GM23338 (cell line): Measurements from ENCODE around the gene UBN2. TPM values are rescaled to one million over a fixed set of nuclear protein-coding genes. Genes with fewer than 3 reads are reported as not detected.

Experiments
- ATAC-seq: fragments of 200-7000 bp; cut with Tn5 transposase; 3 replicates; pipeline ENCODE4 v1.9.1; 2020
- DNase-seq: peaks from one replicate; pipeline ENCODE4 v3.0.0-alpha.2; 2015; ENCODE audit warnings: low spot score
- H2AFZ ChIP-seq: fragments of 200-600 bp; sonication (generic); 2 replicates; pipeline ENCODE4 v1.8.0; 2016; ENCODE audit warnings: antibody characterized with exemption, mild to moderate bottlenecking, moderate library complexity
- H3F3A ChIP-seq: fragments of 200-600 bp; sonication (generic); replicated peaks from 2 replicates; pipeline ENCODE4 v1.8.0; 2017; ENCODE audit warnings: antibody characterized with exemption, mixed run types, low read depth
- H3K27ac ChIP-seq: fragments of 200-600 bp; sonication (generic); 2 replicates; pipeline ENCODE4 v1.6.1; 2016; ENCODE audit warnings: low read depth
- H3K27me3 ChIP-seq: fragments of 200-600 bp; sonication (generic); 2 replicates; pipeline ENCODE4 v1.8.0; 2016; ENCODE audit warnings: mild to moderate bottlenecking, mixed run types, moderate library complexity; ENCODE audit not compliant: insufficient read depth
- H3K36me3 ChIP-seq: fragments of 200-600 bp; sonication (generic); 2 replicates; pipeline ENCODE4 v1.8.0; 2016; ENCODE audit warnings: mild to moderate bottlenecking; ENCODE audit not compliant: insufficient read depth
- H3K4me1 ChIP-seq: fragments of 200-600 bp; sonication (generic); 2 replicates; pipeline ENCODE4 v1.8.0; 2016; ENCODE audit warnings: mild to moderate bottlenecking, moderate library complexity; ENCODE audit not compliant: insufficient read depth
- H3K4me2 ChIP-seq: fragments of 200-600 bp; sonication (generic); 2 replicates; pipeline ENCODE4 v1.7.1; 2017; ENCODE audit warnings: mixed run types
- H3K4me3 ChIP-seq: fragments of 200-600 bp; sonication (generic); 2 replicates; pipeline ENCODE4 v1.6.1; 2016; ENCODE audit warnings: mixed run types
- H3K79me2 ChIP-seq: fragments of 200-600 bp; sonication (generic); replicated peaks from 2 replicates; pipeline ENCODE4 v1.8.0; 2017; ENCODE audit warnings: mild to moderate bottlenecking; ENCODE audit not compliant: insufficient read depth
- H3K9me2 ChIP-seq: fragments of 200-600 bp; sonication (generic); 2 replicates; pipeline ENCODE4 v1.8.0; 2017; ENCODE audit not compliant: insufficient read depth
- H4K20me1 ChIP-seq: fragments of 200-600 bp; sonication (generic); replicated peaks from 2 replicates; pipeline ENCODE4 v1.8.0; 2017; ENCODE audit warnings: mild to moderate bottlenecking; ENCODE audit not compliant: insufficient read depth
- H3K27ac Mint-ChIP-seq: 2 replicates; pipeline ENCODE4 v1.8.0; 2020; ENCODE audit warnings: inconsistent platforms, mild to moderate bottlenecking, moderate library complexity, mixed read lengths
- H3K27me3 Mint-ChIP-seq: 3 replicates; pipeline ENCODE4 v1.8.0; 2022; ENCODE audit warnings: low read depth, mild to moderate bottlenecking, moderate library complexity, mixed read lengths, inconsistent platforms; ENCODE audit not compliant: insufficient read depth, poor library complexity
- H3K36me3 Mint-ChIP-seq: 3 replicates; pipeline ENCODE4 v1.8.0; 2021; ENCODE audit warnings: low read depth, mild to moderate bottlenecking, inconsistent platforms, moderate library complexity, mixed read lengths
- H3K4me1 Mint-ChIP-seq: 3 replicates; pipeline ENCODE4 v1.8.0; 2020; ENCODE audit warnings: mild to moderate bottlenecking, inconsistent platforms, mixed read lengths
- H3K4me3 Mint-ChIP-seq: 3 replicates; pipeline ENCODE4 v1.8.0; 2021; ENCODE audit warnings: moderate library complexity, mild to moderate bottlenecking, inconsistent platforms, mixed read lengths
- H3K9me3 Mint-ChIP-seq: 3 replicates; pipeline ENCODE4 v1.8.0; 2020; ENCODE audit warnings: moderate library complexity, mild to moderate bottlenecking, inconsistent platforms, mixed read lengths
- CREB1 ChIP-seq: fragments of 250-450 bp; sonication (Bioruptor Pico); IDR thresholded peaks from 2 replicates; pipeline ENCODE4 v1.5.0; 2020; ENCODE audit warnings: low read depth, mild to moderate bottlenecking, moderate library complexity
- EZH2 ChIP-seq: fragments of 200-600 bp; sonication (generic); IDR thresholded peaks from one replicate; pipeline ENCODE4 v1.8.0; 2017; ENCODE audit warnings: antibody characterized with exemption, mild to moderate bottlenecking, low read depth; ENCODE audit not compliant: unreplicated experiment
- EZH2phosphoT487 ChIP-seq: fragments of 200-600 bp; sonication (generic); IDR thresholded peaks from one replicate; pipeline ENCODE4 v1.8.1; 2018; ENCODE audit warnings: antibody characterized with exemption; ENCODE audit not compliant: unreplicated experiment
- JUNB ChIP-seq: IDR thresholded peaks from one replicate; pipeline ENCODE4 v1.6.1; 2016; ENCODE audit warnings: antibody characterized with exemption; ENCODE audit not compliant: unreplicated experiment
- NANOG ChIP-seq: IDR thresholded peaks from 2 replicates; pipeline ENCODE4 v1.6.1; 2016; ENCODE audit warnings: antibody characterized with exemption, borderline replicate concordance
- POLR2AphosphoS5 ChIP-seq: IDR thresholded peaks from 2 replicates; pipeline ENCODE4 v1.6.1; 2016; ENCODE audit warnings: antibody characterized with exemption, low read depth
- STAT1 ChIP-seq: IDR thresholded peaks from one replicate; pipeline ENCODE4 v1.6.1; 2016; ENCODE audit warnings: antibody characterized with exemption; ENCODE audit not compliant: unreplicated experiment
- ZNF114 ChIP-seq: fragments of 250-450 bp; sonication (Bioruptor Pico); IDR thresholded peaks from 2 replicates; pipeline ENCODE4 v1.5.0; 2020; ENCODE audit warnings: mild to moderate bottlenecking, moderate library complexity
- ZNF331 ChIP-seq: fragments of 250-450 bp; sonication (Bioruptor Pico); IDR thresholded peaks from 2 replicates; pipeline ENCODE4 v1.5.0; 2020; ENCODE audit warnings: low read depth, mild to moderate bottlenecking, moderate library complexity
- polyA plus RNA-seq: library from polyadenylated mRNA; unstranded; fragments of >200 nt; fragmentation: Nextera tagmentation; extraction: Ambion mirVana; gene quantifications from 2 replicates; pipeline ENCODE4 v1.2.1, GENCODE V29; 2016
- total RNA-seq: library from RNA; depleted of rRNA; stranded (reverse); fragments of >200 nt; shearing (Covaris generic); gene quantifications from 2 replicates; pipeline ENCODE4 v1.2.3, GENCODE V29; 2014
- TF ChIP-seq, protein P1 (sequence below): IDR thresholded peaks from one replicate; pipeline ENCODE4 v1.6.1; 2018; ENCODE audit warnings: antibody characterized with exemption; ENCODE audit not compliant: unreplicated experiment
- TF ChIP-seq, protein P2 (sequence below): IDR thresholded peaks from 2 replicates; pipeline ENCODE4 v1.6.1; 2016; ENCODE audit warnings: antibody characterized with exemption
- TF ChIP-seq, protein P3 (sequence below): fragments of 250-450 bp; sonication (Bioruptor Pico); IDR thresholded peaks from 2 replicates; pipeline ENCODE4 v1.5.0; 2020; ENCODE audit warnings: mild to moderate bottlenecking, moderate library complexity
- TF ChIP-seq, protein P4 (sequence below), 2 experiments: fragments of 200-600 bp in 1 of 2; sonication (generic) in 1 of 2; conservative IDR thresholded peaks; 2 replicates each; pipeline versions ENCODE4 v1.5.1 to v1.6.1; 2016 to 2017; ENCODE audit warnings: antibody characterized with exemption in 2 of 2, low read depth in 2 of 2, mild to moderate bottlenecking in 2 of 2, moderate library complexity in 1 of 2

The UBN2 gene
- total and polyA plus RNA-seq, 2 experiments from 2014 or later: 18.5 to 26.6 TPM

DNA sequence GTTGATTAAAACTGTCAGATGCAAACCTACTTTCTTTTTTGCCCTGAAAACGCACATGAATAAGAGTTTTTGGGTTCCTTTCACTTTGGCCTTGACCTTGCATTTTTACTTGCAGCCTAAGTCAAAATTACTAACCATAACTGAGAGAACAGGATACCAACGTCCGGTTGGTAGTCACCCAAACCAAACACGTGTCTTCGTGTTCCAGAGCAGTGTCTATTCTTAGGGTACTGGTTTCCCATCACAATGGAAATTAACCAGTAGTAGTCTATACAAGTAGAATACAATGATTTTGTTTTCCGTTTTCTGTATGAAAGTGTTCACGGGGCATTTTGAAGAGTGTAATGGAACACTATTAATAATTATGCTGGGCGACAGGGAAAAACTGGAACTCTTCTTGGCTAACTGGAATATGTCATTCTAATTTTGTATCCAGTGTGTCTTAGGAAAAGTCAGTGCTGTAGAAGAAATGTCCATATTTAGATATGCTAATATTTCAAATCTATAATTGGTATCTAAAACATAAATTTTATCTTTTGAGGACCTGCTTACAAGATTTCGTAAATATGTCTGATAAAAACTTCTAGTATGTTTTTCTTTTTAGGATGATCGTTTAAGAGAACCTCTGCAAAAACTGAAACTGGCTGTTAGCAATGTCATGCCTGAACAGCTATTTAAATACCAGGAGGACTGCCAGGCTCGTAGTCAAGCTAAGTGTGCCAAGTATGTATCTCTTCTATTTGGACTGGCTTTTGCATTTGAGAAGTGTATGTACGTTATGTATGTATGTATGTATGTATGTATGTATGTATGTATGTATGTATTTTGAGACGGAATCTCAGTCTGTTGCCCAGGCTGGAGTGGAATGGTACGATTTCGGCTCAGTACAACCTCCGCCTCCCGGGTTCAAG, 40.9 kb downstream of the UBN2 start:
- Mint-ChIP-seq H3K4me3 (no peak overlapping the region), H3K9me3 (no peaks in the 10 kb centered on the region), H3K27ac (no peak overlapping the region), H3K27me3 (no peaks in the 10 kb centered on the region), H3K4me1 (no peaks in the 10 kb centered on the region), H3K36me3 (peaks cover 47% of the 10 kb centered on the region)
- Histone ChIP-seq H3K4me2 (no peak overlapping the region), H3K4me1 (no peaks in the 10 kb centered on the region), H3K27ac (no peak overlapping the region), H4K20me1 (no peaks in the 10 kb centered on the region; the same call in 1 of the 2 replicates), H3K27me3 (no peaks in the 10 kb centered on the region), H3K79me2 (no peaks in the 10 kb centered on the region), H3K9me2 (no peaks in the 10 kb centered on the region), H3K4me3 (no peak overlapping the region), H3K36me3 (peaks cover 55% of the 10 kb centered on the region), H2AFZ (no peak overlapping the region), H3F3A (no peaks in the 10 kb centered on the region)
- TF ChIP-seq EZH2phosphoT487 (no peak), JUNB (no peak), ZNF114 (CRISPR knock-in tag) (no peak), ZNF331 (CRISPR knock-in tag) (no peak), POLR2AphosphoS5 (no peak), STAT1 (no peak), NANOG (no peak), EZH2 (no peak), CREB1 (no peak)
- TF ChIP-seq, protein P1, sequence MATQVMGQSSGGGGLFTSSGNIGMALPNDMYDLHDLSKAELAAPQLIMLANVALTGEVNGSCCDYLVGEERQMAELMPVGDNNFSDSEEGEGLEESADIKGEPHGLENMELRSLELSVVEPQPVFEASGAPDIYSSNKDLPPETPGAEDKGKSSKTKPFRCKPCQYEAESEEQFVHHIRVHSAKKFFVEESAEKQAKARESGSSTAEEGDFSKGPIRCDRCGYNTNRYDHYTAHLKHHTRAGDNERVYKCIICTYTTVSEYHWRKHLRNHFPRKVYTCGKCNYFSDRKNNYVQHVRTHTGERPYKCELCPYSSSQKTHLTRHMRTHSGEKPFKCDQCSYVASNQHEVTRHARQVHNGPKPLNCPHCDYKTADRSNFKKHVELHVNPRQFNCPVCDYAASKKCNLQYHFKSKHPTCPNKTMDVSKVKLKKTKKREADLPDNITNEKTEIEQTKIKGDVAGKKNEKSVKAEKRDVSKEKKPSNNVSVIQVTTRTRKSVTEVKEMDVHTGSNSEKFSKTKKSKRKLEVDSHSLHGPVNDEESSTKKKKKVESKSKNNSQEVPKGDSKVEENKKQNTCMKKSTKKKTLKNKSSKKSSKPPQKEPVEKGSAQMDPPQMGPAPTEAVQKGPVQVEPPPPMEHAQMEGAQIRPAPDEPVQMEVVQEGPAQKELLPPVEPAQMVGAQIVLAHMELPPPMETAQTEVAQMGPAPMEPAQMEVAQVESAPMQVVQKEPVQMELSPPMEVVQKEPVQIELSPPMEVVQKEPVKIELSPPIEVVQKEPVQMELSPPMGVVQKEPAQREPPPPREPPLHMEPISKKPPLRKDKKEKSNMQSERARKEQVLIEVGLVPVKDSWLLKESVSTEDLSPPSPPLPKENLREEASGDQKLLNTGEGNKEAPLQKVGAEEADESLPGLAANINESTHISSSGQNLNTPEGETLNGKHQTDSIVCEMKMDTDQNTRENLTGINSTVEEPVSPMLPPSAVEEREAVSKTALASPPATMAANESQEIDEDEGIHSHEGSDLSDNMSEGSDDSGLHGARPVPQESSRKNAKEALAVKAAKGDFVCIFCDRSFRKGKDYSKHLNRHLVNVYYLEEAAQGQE: no peak
- TF ChIP-seq, protein P2, sequence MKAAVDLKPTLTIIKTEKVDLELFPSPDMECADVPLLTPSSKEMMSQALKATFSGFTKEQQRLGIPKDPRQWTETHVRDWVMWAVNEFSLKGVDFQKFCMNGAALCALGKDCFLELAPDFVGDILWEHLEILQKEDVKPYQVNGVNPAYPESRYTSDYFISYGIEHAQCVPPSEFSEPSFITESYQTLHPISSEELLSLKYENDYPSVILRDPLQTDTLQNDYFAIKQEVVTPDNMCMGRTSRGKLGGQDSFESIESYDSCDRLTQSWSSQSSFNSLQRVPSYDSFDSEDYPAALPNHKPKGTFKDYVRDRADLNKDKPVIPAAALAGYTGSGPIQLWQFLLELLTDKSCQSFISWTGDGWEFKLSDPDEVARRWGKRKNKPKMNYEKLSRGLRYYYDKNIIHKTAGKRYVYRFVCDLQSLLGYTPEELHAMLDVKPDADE: no peak
- TF ChIP-seq, protein P3, sequence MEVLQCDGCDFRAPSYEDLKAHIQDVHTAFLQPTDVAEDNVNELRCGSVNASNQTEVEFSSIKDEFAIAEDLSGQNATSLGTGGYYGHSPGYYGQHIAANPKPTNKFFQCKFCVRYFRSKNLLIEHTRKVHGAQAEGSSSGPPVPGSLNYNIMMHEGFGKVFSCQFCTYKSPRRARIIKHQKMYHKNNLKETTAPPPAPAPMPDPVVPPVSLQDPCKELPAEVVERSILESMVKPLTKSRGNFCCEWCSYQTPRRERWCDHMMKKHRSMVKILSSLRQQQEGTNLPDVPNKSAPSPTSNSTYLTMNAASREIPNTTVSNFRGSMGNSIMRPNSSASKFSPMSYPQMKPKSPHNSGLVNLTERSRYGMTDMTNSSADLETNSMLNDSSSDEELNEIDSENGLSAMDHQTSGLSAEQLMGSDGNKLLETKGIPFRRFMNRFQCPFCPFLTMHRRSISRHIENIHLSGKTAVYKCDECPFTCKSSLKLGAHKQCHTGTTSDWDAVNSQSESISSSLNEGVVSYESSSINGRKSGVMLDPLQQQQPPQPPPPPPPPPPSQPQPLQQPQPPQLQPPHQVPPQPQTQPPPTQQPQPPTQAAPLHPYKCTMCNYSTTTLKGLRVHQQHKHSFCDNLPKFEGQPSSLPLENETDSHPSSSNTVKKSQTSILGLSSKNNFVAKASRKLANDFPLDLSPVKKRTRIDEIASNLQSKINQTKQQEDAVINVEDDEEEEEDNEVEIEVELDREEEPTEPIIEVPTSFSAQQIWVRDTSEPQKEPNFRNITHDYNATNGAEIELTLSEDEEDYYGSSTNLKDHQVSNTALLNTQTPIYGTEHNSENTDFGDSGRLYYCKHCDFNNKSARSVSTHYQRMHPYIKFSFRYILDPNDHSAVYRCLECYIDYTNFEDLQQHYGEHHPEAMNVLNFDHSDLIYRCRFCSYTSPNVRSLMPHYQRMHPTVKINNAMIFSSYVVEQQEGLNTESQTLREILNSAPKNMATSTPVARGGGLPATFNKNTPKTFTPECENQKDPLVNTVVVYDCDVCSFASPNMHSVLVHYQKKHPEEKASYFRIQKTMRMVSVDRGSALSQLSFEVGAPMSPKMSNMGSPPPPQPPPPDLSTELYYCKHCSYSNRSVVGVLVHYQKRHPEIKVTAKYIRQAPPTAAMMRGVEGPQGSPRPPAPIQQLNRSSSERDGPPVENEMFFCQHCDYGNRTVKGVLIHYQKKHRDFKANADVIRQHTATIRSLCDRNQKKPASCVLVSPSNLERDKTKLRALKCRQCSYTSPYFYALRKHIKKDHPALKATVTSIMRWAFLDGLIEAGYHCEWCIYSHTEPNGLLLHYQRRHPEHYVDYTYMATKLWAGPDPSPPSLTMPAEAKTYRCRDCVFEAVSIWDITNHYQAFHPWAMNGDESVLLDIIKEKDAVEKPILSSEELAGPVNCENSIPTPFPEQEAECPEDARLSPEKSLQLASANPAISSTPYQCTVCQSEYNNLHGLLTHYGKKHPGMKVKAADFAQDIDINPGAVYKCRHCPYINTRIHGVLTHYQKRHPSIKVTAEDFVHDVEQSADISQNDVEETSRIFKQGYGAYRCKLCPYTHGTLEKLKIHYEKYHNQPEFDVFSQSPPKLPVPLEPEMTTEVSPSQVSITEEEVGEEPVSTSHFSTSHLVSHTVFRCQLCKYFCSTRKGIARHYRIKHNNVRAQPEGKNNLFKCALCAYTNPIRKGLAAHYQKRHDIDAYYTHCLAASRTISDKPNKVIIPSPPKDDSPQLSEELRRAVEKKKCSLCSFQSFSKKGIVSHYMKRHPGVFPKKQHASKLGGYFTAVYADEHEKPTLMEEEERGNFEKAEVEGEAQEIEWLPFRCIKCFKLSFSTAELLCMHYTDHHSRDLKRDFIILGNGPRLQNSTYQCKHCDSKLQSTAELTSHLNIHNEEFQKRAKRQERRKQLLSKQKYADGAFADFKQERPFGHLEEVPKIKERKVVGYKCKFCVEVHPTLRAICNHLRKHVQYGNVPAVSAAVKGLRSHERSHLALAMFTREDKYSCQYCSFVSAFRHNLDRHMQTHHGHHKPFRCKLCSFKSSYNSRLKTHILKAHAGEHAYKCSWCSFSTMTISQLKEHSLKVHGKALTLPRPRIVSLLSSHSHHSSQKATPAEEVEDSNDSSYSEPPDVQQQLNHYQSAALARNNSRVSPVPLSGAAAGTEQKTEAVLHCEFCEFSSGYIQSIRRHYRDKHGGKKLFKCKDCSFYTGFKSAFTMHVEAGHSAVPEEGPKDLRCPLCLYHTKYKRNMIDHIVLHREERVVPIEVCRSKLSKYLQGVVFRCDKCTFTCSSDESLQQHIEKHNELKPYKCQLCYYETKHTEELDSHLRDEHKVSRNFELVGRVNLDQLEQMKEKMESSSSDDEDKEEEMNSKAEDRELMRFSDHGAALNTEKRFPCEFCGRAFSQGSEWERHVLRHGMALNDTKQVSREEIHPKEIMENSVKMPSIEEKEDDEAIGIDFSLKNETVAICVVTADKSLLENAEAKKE (CRISPR knock-in tag): no peak
- TF ChIP-seq, protein P4, sequence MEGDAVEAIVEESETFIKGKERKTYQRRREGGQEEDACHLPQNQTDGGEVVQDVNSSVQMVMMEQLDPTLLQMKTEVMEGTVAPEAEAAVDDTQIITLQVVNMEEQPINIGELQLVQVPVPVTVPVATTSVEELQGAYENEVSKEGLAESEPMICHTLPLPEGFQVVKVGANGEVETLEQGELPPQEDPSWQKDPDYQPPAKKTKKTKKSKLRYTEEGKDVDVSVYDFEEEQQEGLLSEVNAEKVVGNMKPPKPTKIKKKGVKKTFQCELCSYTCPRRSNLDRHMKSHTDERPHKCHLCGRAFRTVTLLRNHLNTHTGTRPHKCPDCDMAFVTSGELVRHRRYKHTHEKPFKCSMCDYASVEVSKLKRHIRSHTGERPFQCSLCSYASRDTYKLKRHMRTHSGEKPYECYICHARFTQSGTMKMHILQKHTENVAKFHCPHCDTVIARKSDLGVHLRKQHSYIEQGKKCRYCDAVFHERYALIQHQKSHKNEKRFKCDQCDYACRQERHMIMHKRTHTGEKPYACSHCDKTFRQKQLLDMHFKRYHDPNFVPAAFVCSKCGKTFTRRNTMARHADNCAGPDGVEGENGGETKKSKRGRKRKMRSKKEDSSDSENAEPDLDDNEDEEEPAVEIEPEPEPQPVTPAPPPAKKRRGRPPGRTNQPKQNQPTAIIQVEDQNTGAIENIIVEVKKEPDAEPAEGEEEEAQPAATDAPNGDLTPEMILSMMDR (conservative IDR thresholded peaks at IDR 0.05; ENCODE audit: low read depth in 2 of 2): no peak
- ATAC-seq: no peak
- no peak for DNase-seq
